Measurements from ENCODE around the gene CHRM1.
"Not testable (repeated sequence)": the region's sequence is repeated elsewhere in the genome, so short reads cannot be mapped to it uniquely, and the experiment has no call there.

DNA sequence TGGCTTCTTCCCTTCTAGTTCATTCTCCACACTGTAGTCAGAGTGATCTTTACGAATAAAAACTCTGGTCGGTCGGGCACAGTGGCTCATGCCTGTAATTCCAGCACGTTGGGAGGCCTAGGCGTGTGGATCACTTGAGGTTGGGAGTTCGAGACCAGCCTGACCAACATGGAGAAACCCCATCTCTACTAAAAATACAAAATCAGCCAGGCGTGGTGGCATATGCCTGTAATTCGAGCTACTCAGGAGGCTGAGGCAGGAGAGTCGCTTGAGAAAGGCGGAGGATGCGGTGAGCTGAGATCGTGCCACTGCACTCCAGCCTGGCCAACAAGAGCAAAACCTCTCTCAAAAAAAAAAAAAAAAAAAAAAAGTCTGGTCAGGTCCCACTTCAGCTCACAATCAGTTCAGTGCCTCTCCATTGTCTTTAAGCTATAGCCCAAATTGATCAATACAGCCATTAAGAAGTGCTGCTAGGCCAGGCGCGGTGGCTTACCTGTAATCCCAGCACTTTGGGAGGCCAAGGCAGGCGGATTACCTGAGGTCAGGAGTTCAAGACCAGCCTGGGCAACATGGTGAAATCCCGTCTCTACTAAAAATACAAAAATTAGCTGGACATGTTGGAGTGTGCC lies 59.5 kb downstream of the CHRM1 start:
- not testable (repeated sequence) for TF ChIP-seq RAD21 (IDR thresholded peaks at IDR 0.05; ENCODE audit: low read depth); REST (IDR thresholded peaks at IDR 0.05; ENCODE audit: low read depth); EZH2 (IDR thresholded peaks at IDR 0.05)
